Immature natural killer cell (primary cell): Measurements from ENCODE around the gene TNFSF4. TPM values are rescaled to one million over a fixed set of nuclear protein-coding genes. Genes with fewer than 3 reads are reported as not detected.
"Not testable (repeated sequence)": the region's sequence is repeated elsewhere in the genome, so short reads cannot be mapped to it uniquely, and the experiment has no call there.

Experiments used
- DNase-seq, 3 donors: peaks; one replicate each; pipeline ENCODE4 v3.0.0; 2022; ENCODE audit warnings: mixed read lengths in 1 of 3
- H3K27ac Mint-ChIP-seq, 6 donors: one replicate each; pipeline ENCODE4 v1.8.0; 2020; ENCODE audit warnings: mixed read lengths in 6 of 6, mild to moderate bottlenecking in 5 of 6, inconsistent platforms in 4 of 6, moderate library complexity in 3 of 6
- H3K27me3 Mint-ChIP-seq, 3 donors: one replicate each; pipeline ENCODE4 v1.8.0; 2020 to 2021; ENCODE audit warnings: low read depth in 3 of 3, mild to moderate bottlenecking in 3 of 3, mixed read lengths in 3 of 3, moderate library complexity in 3 of 3, inconsistent platforms in 1 of 3
- H3K36me3 Mint-ChIP-seq, 3 donors: one replicate each; pipeline ENCODE4 v1.8.0; 2020; ENCODE audit warnings: mixed read lengths in 3 of 3, inconsistent platforms in 2 of 3, mild to moderate bottlenecking in 2 of 3
- H3K4me1 Mint-ChIP-seq, 2 donors: one replicate each; pipeline ENCODE4 v1.8.0; 2020; ENCODE audit warnings: inconsistent platforms in 2 of 2, mild to moderate bottlenecking in 2 of 2, mixed read lengths in 2 of 2, moderate library complexity in 1 of 2
- H3K4me3 Mint-ChIP-seq, 5 donors: one replicate each; pipeline ENCODE4 v1.8.0; 2020; ENCODE audit warnings: mild to moderate bottlenecking in 5 of 5, mixed read lengths in 5 of 5, inconsistent platforms in 3 of 5, moderate library complexity in 3 of 5
- H3K9me3 Mint-ChIP-seq, 6 donors: one replicate each; pipeline ENCODE4 v1.8.0; 2020; ENCODE audit warnings: mild to moderate bottlenecking in 6 of 6, mixed read lengths in 6 of 6, inconsistent platforms in 4 of 6, moderate library complexity in 3 of 6
- polyA plus RNA-seq, 3 donors: library from polyadenylated mRNA; unstranded; fragments of 300-500 nt; fragmentation: Illumina TruSeq; gene quantifications; one replicate each; pipeline ENCODE4 v1.2.3, GENCODE V29; 2021

The TNFSF4 gene
- 1 to 10 TPM; 1.5 to 1.7 (median 1.6) TPM for polyA plus RNA-seq

- H3K36me3 Mint-ChIP-seq = no peaks in the 10 kb centered on the region
- H3K27ac Mint-ChIP-seq = peak within 1 kb of the TSS; percentile 56 to 88 (median 67)
- peaks cover 34 to 49% of the 10 kb centered on the region in 2 donors for H3K4me1 Mint-ChIP-seq
- no peak for DNase-seq
- H3K27me3 Mint-ChIP-seq = peaks cover 0 to 5% (median 0%) of the 10 kb centered on the region in 3 donors
- H3K9me3 Mint-ChIP-seq = no peaks in the 10 kb centered on the region
- H3K4me3 Mint-ChIP-seq = peak within 1 kb of the TSS; percentile 0 to 82 (median 75)
Measured at GRCh38 chr1:173206816-173207568, at the start of gene TNFSF4. Gene TNFSF4, minus strand, starts transcription at chr1:173207331. Its CDS starts 155 bp downstream, at chr1:173207176.

- Mint-ChIP-seq H3K36me3 (peaks cover 7 to 10% (median 8%) of the 10 kb centered on the region in 3 donors), H3K4me1 (no peaks in the 10 kb centered on the region), H3K9me3 (peaks cover 8 to 14% (median 11%) of the 10 kb centered on the region in 6 donors), H3K27ac (no peak overlapping the region), H3K4me3 (no peak overlapping the region), H3K27me3 (peaks cover 0 to 2% (median 1%) of the 10 kb centered on the region in 3 donors)
- DNase-seq = peak in 2 of 3 donors; percentile 5 to 13
Measured at GRCh38 chr1:173255214-173255813, 48.2 kb upstream of the TNFSF4 start.

- H3K4me1 Mint-ChIP-seq = peaks cover 10 to 14% of the 10 kb centered on the region in 2 donors
- no peak for DNase-seq
- no peaks in the 10 kb centered on the region for H3K36me3 Mint-ChIP-seq
- H3K4me3 Mint-ChIP-seq = no peak overlapping the region
- peaks cover 0 to under 1% (median 0%) of the 10 kb centered on the region in 6 donors for H3K9me3 Mint-ChIP-seq
- H3K27me3 Mint-ChIP-seq = peaks cover 0 to 2% (median 1%) of the 10 kb centered on the region in 3 donors
- no peak overlapping the region for H3K27ac Mint-ChIP-seq
Measured at GRCh38 chr1:173253046-173253445, 45.9 kb upstream of the TNFSF4 start.

- Mint-ChIP-seq H3K9me3 (no peaks in the 10 kb centered on the region), H3K36me3 (no peaks in the 10 kb centered on the region), H3K27ac (no peak overlapping the region), H3K4me3 (no peak overlapping the region), H3K4me1 (peaks cover 10 to 14% of the 10 kb centered on the region in 2 donors), H3K27me3 (no peaks in the 10 kb centered on the region)
- DNase-seq = no peak
Measured at GRCh38 chr1:173249349-173249748, 42.2 kb upstream of the TNFSF4 start.

- DNase-seq = no peak
- H3K4me1 Mint-ChIP-seq = peaks cover 10 to 14% of the 10 kb centered on the region in 2 donors
- H3K4me3 Mint-ChIP-seq = no peak overlapping the region
- H3K36me3 Mint-ChIP-seq = peaks cover 5 to 7% (median 5%) of the 10 kb centered on the region in 3 donors
- no peaks in the 10 kb centered on the region for H3K27me3 Mint-ChIP-seq
- no peak overlapping the region for H3K27ac Mint-ChIP-seq
- H3K9me3 Mint-ChIP-seq = peaks cover 3 to 6% (median 5%) of the 10 kb centered on the region in 6 donors
Measured at GRCh38 chr1:173248247-173248940, 41.3 kb upstream of the TNFSF4 start.

- no peak overlapping the region for H3K4me3 Mint-ChIP-seq
- peaks cover 6 to 24% (median 12%) of the 10 kb centered on the region in 6 donors for H3K9me3 Mint-ChIP-seq
- DNase-seq = no peak
- H3K36me3 Mint-ChIP-seq = peaks cover 19 to 24% (median 19%) of the 10 kb centered on the region in 3 donors
- H3K4me1 Mint-ChIP-seq = peaks cover 10 to 14% of the 10 kb centered on the region in 2 donors
- H3K27ac Mint-ChIP-seq = no peak overlapping the region
- peaks cover 0 to 1% (median 0%) of the 10 kb centered on the region in 3 donors for H3K27me3 Mint-ChIP-seq
Measured at GRCh38 chr1:173245892-173246291, 38.8 kb upstream of the TNFSF4 start.

GRCh38 chr1:173243300-173243699 lies 36.2 kb upstream of the TNFSF4 start:
- H3K36me3 Mint-ChIP-seq = peaks cover 29 to 38% (median 34%) of the 10 kb centered on the region in 3 donors
- no peak overlapping the region for H3K4me3 Mint-ChIP-seq
- H3K4me1 Mint-ChIP-seq = no peaks in the 10 kb centered on the region
- H3K9me3 Mint-ChIP-seq = peaks cover 11 to 29% (median 15%) of the 10 kb centered on the region in 6 donors
- no peak overlapping the region for H3K27ac Mint-ChIP-seq
- DNase-seq = no peak
- peaks cover 0 to 1% (median 0%) of the 10 kb centered on the region in 3 donors for H3K27me3 Mint-ChIP-seq

GRCh38 chr1:173241528-173242347 lies 34.6 kb upstream of the TNFSF4 start:
- Mint-ChIP-seq H3K36me3 (peaks cover 29 to 50% (median 41%) of the 10 kb centered on the region in 3 donors), H3K27ac (no peak overlapping the region)

GRCh38 chr1:173240609-173241008 lies 33.5 kb upstream of the TNFSF4 start:
- H3K4me1 Mint-ChIP-seq = no peaks in the 10 kb centered on the region
- H3K27me3 Mint-ChIP-seq = peaks cover 0 to 3% (median 0%) of the 10 kb centered on the region in 3 donors
- H3K27ac Mint-ChIP-seq = no peak overlapping the region
- H3K4me3 Mint-ChIP-seq = no peak overlapping the region
- H3K9me3 Mint-ChIP-seq = peaks cover 11 to 29% (median 15%) of the 10 kb centered on the region in 6 donors
- no peak for DNase-seq
- H3K36me3 Mint-ChIP-seq = peaks cover 29 to 54% (median 45%) of the 10 kb centered on the region in 3 donors

More at GRCh38 chr1:173241528-173242347, 34.6 kb upstream of the TNFSF4 start:
- H3K9me3 Mint-ChIP-seq = peaks cover 11 to 29% (median 15%) of the 10 kb centered on the region in 6 donors
- DNase-seq = no peak
- H3K4me3 Mint-ChIP-seq = no peak overlapping the region
- peaks cover 0 to 3% (median 0%) of the 10 kb centered on the region in 3 donors for H3K27me3 Mint-ChIP-seq
- H3K4me1 Mint-ChIP-seq = no peaks in the 10 kb centered on the region

- H3K27ac Mint-ChIP-seq = no peak overlapping the region
- H3K4me1 Mint-ChIP-seq = no peaks in the 10 kb centered on the region
- peaks cover 29 to 56% (median 49%) of the 10 kb centered on the region in 3 donors for H3K36me3 Mint-ChIP-seq
Measured at GRCh38 chr1:173239058-173239457, 31.9 kb upstream of the TNFSF4 start.

GRCh38 chr1:173234899-173235298 lies 27.8 kb upstream of the TNFSF4 start:
- H3K4me3 Mint-ChIP-seq = no peak overlapping the region
- DNase-seq = no peak
- peaks cover 1 to 8% (median 3%) of the 10 kb centered on the region in 6 donors for H3K9me3 Mint-ChIP-seq
- peaks cover 0 to 3% (median 0%) of the 10 kb centered on the region in 3 donors for H3K27me3 Mint-ChIP-seq
- no peaks in the 10 kb centered on the region for H3K4me1 Mint-ChIP-seq
- H3K27ac Mint-ChIP-seq = no peak overlapping the region
- H3K36me3 Mint-ChIP-seq = peaks cover 15 to 45% (median 38%) of the 10 kb centered on the region in 3 donors

More at GRCh38 chr1:173239058-173239457, 31.9 kb upstream of the TNFSF4 start:
- Mint-ChIP-seq H3K9me3 (peaks cover 10 to 29% (median 16%) of the 10 kb centered on the region in 6 donors), H3K27me3 (peaks cover 0 to 3% (median 0%) of the 10 kb centered on the region in 3 donors), H3K4me3 (no peak overlapping the region)
- no peak for DNase-seq

GRCh38 chr1:173234434-173234833 lies 27.3 kb upstream of the TNFSF4 start:
- DNase-seq, H3K4me1 Mint-ChIP-seq, H3K4me3 Mint-ChIP-seq, H3K27ac Mint-ChIP-seq, H3K9me3 Mint-ChIP-seq, H3K27me3 Mint-ChIP-seq: not testable (repeated sequence)
- peaks cover 16 to 50% (median 40%) of the 10 kb centered on the region in 3 donors for H3K36me3 Mint-ChIP-seq

GRCh38 chr1:173229031-173229430 lies 21.9 kb upstream of the TNFSF4 start:
- Mint-ChIP-seq H3K4me1 (peaks cover 10 to 13% of the 10 kb centered on the region in 2 donors), H3K9me3 (peaks cover 4 to 16% (median 11%) of the 10 kb centered on the region in 6 donors), H3K36me3 (peaks cover 15 to 29% (median 19%) of the 10 kb centered on the region in 3 donors)
- not testable (repeated sequence) for H3K27me3 Mint-ChIP-seq, DNase-seq, H3K27ac Mint-ChIP-seq, H3K4me3 Mint-ChIP-seq
